ENCODE measurements around the gene MYOCD. TPM values are rescaled to one million over a fixed set of nuclear protein-coding genes. Genes with fewer than 3 reads are reported as not detected.

Gene MYOCD
- total RNA-seq, 2 donors from 2014 or later = 7.5 to 11.8 TPM

- Mint-ChIP-seq H3K9me3 (peaks cover 2% of the 10 kb centered on the region), H3K27ac (peak overlapping the region; percentile 64), H3K36me3 (ENCODE audit: low read depth) (no peaks in the 10 kb centered on the region), H3K4me3 (no peak overlapping the region), H3K27me3 (ENCODE audit: insufficient read depth) (no peaks in the 10 kb centered on the region), H3K4me1 (peaks cover 28% of the 10 kb centered on the region)
- no peak overlapping the region for H3K27ac ChIP-seq (ENCODE audit: low read depth, low read length)
- 64% methylated on average over 2 of the region's 2 CpGs; no CpG with 5 or more reads in 1 of the 2 experiments for WGBS, 2 experiments (ENCODE audit: insufficient coverage in 1 of 2, insufficient read length in 1 of 2)
- no peak overlapping the region for H3K9ac ChIP-seq (ENCODE audit: extremely low read depth, low read length, poor library complexity, severe bottlenecking)
- peak; percentile 75 for DNase-seq
- no peaks in the 10 kb centered on the region for H3K27me3 ChIP-seq (ENCODE audit: control insufficient read depth, insufficient read depth, low read length, poor library complexity, severe bottlenecking)
- TF ChIP-seq CTCF (conservative IDR thresholded peaks at IDR 0.05) = no peak
- H3K9me3 ChIP-seq (ENCODE audit: control insufficient read depth, low read length) = peaks cover 7% of the 10 kb centered on the region
- no peaks in the 10 kb centered on the region for H3K4me1 ChIP-seq (ENCODE audit: control insufficient read depth, insufficient read depth, low read length)
- no peak overlapping the region for H3K4me3 ChIP-seq (ENCODE audit: low read length)
- no peaks in the 10 kb centered on the region for H3K36me3 ChIP-seq (ENCODE audit: control insufficient read depth, insufficient read depth, low read length)
Measured at GRCh38 chr17:12637015-12637414, 28.7 kb upstream of the MYOCD start.

- Histone ChIP-seq H3K36me3 (ENCODE audit: control insufficient read depth, insufficient read depth, low read length) (no peaks in the 10 kb centered on the region), H3K4me3 (ENCODE audit: low read length) (no peak overlapping the region), H3K9ac (ENCODE audit: extremely low read depth, low read length, poor library complexity, severe bottlenecking) (no peak overlapping the region), H3K9me3 (ENCODE audit: control insufficient read depth, low read length) (peaks cover 7% of the 10 kb centered on the region), H3K27me3 (ENCODE audit: control insufficient read depth, insufficient read depth, low read length, poor library complexity, severe bottlenecking) (no peaks in the 10 kb centered on the region), H3K27ac (ENCODE audit: low read depth, low read length) (no peak overlapping the region), H3K4me1 (ENCODE audit: control insufficient read depth, insufficient read depth, low read length) (no peaks in the 10 kb centered on the region)
- Mint-ChIP-seq H3K4me1 (peaks cover 26% of the 10 kb centered on the region), H3K27me3 (ENCODE audit: insufficient read depth) (no peaks in the 10 kb centered on the region), H3K36me3 (ENCODE audit: low read depth) (no peaks in the 10 kb centered on the region), H3K27ac (no peak overlapping the region), H3K9me3 (peaks cover 2% of the 10 kb centered on the region), H3K4me3 (no peak overlapping the region)
- TF ChIP-seq CTCF (conservative IDR thresholded peaks at IDR 0.05) = no peak
- 86 to 90% methylated on average over 5 to 11 of the region's 11 CpGs for WGBS, 2 experiments (ENCODE audit: insufficient coverage in 1 of 2, insufficient read length in 1 of 2)
- no peak for DNase-seq
Measured at GRCh38 chr17:12637745-12638651, 27.7 kb upstream of the MYOCD start.

- 95 to 99% methylated on average over 2 of the region's 2 CpGs for WGBS, 2 experiments (ENCODE audit: insufficient coverage in 1 of 2, insufficient read length in 1 of 2)
- H3K9ac ChIP-seq (ENCODE audit: extremely low read depth, low read length, poor library complexity, severe bottlenecking) = no peak overlapping the region
- TF ChIP-seq CTCF (conservative IDR thresholded peaks at IDR 0.05) = no peak
- H3K27me3 ChIP-seq (ENCODE audit: control insufficient read depth, insufficient read depth, low read length, poor library complexity, severe bottlenecking) = no peaks in the 10 kb centered on the region
- Mint-ChIP-seq H3K9me3 (peaks cover 4% of the 10 kb centered on the region), H3K4me1 (peaks cover 26% of the 10 kb centered on the region), H3K4me3 (no peak overlapping the region), H3K36me3 (ENCODE audit: low read depth) (no peaks in the 10 kb centered on the region), H3K27me3 (ENCODE audit: insufficient read depth) (no peaks in the 10 kb centered on the region), H3K27ac (no peak overlapping the region)
- H3K27ac ChIP-seq (ENCODE audit: low read depth, low read length) = no peak overlapping the region
- H3K36me3 ChIP-seq (ENCODE audit: control insufficient read depth, insufficient read depth, low read length) = no peaks in the 10 kb centered on the region
- peaks cover 5% of the 10 kb centered on the region for H3K4me1 ChIP-seq (ENCODE audit: control insufficient read depth, insufficient read depth, low read length)
- peaks cover 7% of the 10 kb centered on the region for H3K9me3 ChIP-seq (ENCODE audit: control insufficient read depth, low read length)
- H3K4me3 ChIP-seq (ENCODE audit: low read length) = no peak overlapping the region
- DNase-seq = no peak
Measured at GRCh38 chr17:12640364-12640763, 25.3 kb upstream of the MYOCD start.

Data from endodermal cell (in vitro differentiated cells).